CD4-positive, alpha-beta T cell treated with Interferon gamma for 1 hour (primary cell): ENCODE results near the gene SGF29.
"Not testable (repeated sequence)": the region's sequence is repeated elsewhere in the genome, so short reads cannot be mapped to it uniquely, and the experiment has no call there.

ENCODE experiments used
- DNase-seq: peaks from one replicate; pipeline ENCODE4 v3.0.0-alpha.2; 2020

The SGF29 gene

DNA sequence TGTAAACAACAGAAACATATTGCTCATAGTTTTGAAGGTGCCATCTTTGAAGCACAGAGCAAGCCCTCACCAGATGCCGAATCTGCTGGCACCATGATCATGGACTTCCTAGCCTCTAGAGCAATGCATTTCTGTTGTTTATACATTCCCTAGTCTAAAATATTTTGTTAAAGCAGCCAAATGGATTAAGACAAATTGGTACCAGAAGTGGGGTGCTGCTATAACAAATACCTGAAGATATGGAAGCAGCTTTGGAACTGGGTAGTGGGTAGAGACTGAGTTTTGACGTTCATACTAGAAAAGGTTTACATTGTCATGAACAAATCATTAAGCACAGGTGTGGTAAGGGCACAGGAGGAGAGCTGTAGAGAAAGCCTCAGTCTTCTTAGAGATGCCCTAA is 13.6 kb downstream of the SGF29 start:
- DNase-seq: no peak

DNA sequence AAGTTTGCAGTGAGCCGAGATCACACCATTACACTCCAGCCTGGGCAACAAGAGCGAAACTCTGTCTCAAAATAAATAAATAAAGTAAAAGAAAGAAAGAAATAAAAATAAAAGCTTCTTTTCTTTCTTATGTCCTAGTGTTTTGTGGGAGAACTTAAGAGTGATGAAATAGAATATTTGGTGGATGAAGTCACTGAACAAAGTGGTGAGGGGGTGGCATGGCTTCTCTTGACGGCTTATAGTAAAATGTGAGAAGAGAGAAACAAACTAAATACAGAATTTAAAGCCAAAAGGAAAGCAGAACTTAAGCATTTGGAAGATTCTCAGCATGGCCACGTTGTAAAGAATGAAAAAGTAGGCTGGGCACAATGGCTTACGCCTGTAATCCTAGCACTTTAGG is 15.3 kb downstream of the SGF29 start:
- DNase-seq: no peak

DNA sequence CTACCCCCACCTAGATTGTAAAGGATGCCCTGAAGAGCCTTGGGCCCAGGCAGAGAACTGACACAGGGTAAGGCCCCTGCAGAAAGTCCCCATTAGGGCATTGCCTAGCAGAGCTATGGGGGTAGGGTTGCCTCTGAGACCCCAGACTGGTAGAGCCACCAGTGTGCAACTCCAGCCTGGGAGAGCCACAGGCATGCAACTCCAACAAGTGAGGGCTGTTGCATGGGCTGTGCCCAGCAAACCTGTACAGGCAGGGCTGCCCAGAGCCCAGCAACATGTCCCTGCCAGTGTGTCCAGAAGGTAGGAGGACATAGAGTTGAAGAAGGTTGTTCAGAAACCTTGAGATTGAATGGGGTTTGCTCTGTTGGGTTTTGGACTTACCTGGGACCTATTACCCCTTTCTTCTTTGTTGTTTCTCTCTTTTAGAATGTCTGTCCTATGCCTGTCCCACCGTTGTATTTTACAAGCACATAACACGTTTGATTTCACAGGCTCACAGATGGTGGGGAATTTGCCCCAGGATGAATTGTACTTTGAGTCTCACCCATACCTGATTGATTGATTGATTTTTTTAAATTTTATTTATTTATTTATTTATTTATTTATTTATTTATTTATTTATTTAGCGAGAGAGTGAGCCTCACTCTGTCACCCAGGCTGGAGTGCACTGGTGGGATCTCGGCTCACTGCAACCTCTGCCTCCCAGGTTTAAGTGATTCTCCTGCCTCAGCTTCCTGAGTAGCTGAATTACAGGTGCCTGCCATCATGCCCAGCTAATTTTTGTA is 16.4 kb downstream of the SGF29 start:
- DNase-seq: no peak

DNA sequence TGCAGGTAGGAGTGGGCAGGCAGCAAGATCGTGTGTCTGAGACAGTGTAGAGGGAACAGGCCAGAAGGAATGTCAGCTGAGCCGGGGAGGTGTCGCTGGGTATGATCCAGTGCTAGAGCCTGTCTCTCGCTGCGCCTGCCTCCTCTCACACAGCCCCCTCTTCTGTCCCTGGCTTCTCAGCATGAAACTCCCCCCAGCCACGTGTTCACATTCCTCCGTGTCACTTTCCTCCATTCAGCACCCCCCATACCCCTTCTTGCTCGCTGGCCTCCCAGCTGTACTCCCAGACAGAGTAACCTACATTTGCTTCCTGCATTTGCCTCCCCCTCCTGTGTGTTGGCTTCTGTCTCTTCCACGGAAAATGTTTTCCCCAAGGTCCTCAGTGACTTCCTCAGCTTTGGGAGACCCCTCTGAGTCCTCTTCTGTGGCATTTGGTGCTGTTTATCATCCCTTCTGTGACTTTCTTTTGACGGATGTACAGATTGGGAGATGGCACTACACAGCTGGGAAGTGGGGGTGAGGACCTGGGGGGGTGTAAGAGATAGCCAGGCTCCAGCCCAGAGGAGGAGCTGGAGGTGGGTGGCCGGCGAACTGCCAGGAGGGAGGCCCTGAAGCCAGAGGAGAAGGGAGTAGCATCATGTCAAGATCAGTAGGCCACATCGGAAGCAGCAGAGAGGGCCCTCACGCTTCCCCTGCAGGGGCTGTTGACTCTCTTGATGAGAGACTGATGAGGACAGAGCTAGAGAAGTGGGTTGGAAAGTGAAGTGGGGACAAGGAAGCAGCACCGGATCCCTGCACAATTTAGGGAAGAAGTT is 19.2 kb downstream of the SGF29 start:
- DNase-seq: no peak

DNA sequence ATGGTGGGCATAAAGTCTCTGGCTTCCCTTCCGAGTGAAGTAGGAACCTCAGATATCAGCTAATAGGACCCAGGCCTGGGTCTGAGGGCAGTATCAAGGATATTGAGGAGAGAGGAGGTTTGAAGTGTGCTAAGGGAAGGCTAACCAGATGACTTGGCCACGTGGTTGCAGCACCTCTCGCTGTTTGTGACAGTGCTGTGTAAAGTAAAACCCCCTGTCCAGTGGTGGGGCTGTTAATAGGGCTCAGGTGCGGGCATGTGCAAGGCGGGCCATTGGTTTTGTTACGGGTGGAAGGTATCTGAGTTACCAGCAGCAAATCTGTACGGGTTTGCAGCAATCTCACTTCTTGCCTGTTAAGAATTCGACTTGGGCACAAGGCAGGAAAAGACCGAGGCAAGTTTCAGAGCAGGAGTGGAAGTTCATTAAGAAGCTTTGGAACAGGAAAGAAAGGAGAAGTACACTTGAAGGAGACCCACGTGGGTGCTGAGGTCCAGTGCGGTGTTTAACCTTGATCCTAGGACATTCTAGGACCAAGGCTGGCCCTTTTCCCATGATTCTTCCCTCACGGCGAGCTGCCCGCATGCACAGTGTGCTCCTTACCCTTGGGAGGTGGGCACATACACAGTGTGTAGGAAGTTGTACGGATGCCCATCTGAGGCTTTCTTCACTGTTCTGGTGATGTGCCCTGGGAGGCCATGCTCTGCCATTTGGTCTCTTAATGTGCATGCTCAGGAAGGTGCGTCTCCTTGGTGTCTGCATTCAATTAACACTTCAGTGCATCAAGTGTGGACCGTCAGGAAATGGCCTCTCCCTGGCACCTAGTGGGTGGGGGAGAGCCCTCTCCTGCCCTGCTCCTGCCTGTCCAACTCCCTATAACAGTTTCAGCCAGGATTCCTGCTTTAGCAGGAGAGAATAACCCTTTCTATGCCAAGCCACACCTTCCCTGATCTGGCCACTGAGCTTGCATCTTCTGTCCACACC is 20.3 kb downstream of the SGF29 start:
- no peak for DNase-seq

DNA sequence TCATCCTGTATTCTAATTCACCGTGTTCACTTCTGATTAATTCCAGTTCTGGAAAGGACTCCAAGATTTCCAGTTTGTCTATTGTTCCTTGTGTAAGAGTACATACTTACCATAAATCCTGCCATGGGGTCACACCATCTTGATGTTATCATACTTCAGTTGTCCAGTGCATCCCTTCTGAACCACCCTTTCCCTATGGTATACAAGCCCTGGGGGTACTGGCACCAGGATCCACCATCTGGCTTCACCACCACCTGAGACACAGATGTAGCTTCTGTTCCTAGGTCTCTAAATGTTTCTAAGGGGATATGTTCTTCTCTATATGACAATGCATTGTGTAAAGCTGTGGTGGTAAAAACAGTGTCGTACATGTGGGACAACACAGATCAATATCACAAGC is 21.2 kb downstream of the SGF29 start:
- DNase-seq: no peak

DNA sequence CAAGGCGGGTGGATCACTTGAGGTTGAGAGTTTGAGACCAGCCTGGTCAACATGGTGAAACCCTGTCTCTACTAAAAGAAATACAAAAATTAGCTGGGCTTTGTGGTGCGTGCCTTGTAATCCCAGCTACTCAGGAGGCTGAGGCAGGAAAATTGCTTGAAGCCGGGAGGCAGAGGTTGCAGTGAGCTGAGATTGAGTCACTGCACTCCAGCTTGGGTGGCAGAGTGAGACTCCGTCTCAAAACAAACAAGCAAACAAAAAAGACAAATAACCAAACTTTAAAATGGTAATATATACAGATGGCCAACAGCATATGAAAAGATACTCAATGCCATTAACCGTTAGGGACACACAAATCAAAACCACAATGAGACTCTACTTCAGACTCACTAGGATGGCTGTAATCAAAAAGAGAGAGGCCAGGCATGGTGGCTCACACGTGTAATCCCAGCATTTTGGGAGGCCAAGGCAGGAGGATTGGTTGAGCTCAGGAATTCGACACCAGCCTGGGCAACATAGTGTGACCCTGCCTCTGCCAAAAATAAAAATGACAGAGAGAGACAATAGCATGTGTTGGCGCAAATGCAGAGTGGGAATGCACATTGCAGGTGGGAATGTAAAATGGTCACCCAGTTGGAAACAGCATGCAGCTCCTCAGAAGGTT is 21.9 kb downstream of the SGF29 start:
- DNase-seq: no peak

DNA sequence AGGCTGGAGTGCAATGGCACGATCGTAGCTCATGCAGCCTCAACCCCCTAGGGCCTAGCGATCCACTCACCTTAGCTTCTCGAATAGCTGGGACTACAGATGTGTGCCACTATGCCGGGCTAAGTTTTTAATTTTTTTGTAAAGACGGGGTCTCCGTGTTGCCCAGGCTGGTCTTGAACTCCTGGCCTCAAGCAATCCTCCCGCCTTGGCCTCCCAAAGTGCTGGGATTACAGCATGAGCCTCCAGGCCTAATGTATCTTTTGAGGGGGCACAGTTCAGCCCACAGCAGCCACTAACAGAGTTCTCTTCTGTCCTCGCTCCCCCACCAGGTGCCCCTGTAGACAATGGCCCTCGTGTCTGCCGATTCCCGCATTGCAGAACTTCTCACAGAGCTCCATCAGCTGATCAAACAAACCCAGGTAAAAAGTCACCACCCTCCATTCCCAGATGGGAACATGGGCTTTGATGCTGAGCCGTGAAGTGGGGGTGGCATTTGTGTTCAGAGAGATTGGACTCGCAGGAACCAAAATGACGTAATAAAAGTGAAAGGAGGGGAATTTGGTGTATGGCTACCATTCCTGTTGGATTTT is 27.1 kb downstream of the SGF29 start:
- DNase-seq: no peak

DNA sequence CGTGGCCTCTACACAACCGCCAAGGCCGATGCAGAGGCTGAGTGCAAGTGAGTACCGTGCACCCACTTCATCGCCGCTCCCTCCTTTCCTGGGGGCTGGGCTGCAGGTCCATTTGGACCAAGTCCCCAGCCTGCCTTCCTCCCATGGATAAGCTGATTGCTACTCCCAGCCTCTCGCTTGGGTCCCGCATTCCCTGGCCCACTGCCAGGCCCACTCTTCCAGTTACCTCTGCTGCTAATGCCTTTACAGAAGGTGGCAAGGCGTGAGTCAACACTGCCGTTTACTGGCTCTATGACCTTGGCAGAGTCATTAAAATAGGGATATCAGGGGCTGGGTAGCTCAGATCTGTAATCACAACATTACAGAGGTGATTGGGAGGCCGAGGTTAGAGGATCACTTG is 32.0 kb downstream of the SGF29 start:
- DNase-seq: no peak

DNA sequence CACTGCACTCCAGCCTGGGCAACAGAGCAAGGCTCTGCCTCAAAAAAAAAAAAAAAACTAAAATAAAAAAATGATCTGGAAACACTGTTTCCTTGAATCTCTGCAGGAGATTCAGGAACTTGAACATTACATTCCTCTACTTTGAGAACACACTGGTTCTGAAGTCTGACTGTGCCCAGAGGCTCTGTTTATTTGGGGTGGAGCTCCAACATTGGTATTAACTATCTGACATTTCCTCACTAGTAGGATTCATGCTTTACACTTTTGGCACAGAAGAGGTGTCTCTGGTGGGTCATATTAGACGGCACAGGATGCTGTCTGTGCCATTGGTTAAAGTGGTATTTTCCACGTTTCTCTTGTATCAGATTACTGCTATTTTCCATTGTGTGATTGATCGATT is 32.7 kb downstream of the SGF29 start:
- no peak for DNase-seq

DNA sequence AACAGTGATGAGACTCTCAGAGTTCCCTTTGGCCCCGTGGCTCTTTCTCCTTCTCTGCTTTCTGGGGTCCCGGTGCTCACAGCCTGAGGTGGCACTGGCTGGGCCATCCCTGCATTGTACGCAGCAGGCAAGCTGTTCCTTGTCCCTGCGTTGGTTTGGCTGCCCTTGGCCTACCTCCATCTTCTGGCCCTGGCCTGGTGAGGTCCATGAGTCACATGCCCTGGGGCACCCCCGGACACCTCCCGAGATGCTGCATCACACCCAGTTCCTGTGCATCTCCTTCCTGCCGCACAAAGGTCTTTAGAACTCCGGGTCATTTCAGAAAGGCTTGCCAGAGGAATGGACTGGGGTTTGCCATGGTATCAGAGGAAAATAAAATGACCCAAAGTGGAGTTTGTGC is 33.7 kb downstream of the SGF29 start:
- DNase-seq: no peak

DNA sequence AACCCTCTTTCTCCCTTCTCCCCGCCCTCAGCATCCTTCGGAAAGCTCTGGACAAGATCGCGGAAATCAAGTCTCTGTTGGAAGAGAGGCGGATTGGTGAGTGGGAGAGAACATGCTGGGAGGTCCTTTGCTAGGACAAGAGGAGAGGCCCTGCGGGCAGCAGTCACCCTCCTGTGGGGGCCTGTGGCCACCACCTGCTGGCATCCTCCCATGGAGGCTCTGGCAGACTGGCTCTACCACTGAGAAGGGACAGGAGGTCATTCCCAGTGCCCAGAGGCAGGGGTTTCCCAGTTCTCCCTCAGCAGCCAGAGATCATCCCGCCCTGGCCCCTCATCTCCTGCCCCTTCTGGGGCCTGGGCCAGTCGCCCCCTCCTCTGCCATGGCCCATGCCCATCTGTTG is 35.3 kb downstream of the SGF29 start:
- DNase-seq: no peak

DNA sequence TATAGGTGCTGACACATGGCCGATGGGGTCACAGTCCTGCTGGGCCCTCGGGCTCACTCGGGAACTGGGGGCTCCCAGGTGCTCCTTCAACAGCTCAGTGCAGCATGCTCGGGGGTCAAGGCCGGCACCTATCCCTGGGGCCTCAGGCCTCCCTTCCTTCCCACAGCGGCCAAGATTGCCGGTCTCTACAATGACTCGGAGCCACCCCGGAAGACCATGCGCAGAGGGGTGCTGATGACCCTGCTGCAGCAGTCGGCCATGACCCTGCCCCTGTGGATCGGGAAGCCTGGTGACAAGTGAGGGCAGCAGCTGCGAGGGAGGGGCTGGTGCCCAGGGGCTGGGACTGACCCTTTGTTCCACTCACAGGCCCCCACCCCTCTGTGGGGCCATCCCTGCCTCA is 36.2 kb downstream of the SGF29 start:
- DNase-seq: no peak

DNA sequence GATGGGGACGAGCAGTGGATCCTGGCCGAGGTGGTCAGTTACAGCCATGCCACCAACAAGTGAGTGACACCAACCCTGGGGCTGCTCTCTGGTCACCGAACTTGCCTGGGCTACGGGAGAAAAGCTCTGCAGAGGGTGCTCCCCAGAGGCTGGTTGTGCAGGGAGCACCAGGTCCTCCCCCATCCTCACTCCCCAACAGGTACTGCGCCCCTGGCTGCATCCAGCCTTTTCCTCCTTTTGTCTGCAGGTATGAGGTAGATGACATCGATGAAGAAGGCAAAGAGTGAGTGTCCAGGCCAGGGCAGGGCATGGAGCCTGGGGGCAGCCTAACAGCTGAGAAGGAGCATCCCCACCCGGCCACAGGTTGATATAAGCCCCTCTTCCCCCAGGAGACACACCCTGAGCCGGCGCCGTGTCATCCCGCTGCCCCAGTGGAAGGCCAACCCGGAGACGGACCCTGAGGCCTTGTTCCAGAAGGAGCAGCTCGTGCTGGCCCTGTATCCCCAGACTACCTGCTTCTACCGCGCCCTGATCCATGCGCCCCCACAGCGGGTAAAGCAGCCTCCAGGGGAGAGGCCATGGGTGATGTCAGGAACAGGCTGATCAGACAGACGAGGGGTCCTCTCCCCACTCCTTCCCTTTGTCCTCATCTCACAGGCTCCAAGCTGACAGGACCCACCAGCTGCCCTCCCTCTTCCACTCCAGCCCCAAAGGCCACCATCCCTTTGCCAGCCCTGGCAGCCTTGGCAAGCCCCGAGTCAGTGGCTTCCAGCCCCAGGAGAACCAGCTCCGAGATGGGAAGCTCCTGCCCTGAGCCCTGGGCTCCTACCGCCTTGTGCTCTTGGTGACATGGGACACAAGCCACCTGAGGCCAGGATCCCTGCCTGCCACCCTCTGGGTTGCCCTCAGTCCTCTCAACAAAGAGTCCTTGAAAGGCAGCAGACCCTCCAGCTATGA is 36.9 kb downstream of the SGF29 start:
- no peak for DNase-seq

DNA sequence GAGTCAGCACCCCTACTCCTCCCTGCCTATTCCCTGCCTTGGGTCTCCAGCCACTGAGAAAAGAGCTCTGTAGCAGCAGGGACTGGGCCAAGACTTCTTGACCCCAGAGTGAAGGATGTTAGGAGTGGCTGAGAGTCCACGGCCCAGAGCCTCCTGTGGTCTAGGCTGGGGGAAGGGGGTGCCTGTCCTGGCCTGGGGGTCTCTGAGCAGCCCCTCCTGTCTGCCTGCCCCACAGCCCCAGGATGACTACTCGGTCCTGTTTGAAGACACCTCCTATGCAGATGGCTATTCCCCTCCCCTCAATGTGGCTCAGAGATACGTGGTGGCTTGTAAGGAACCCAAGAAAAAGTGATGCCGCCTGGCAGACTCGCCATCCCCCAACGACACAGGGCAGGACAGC is 37.6 kb downstream of the SGF29 start:
- DNase-seq: no peak

DNA sequence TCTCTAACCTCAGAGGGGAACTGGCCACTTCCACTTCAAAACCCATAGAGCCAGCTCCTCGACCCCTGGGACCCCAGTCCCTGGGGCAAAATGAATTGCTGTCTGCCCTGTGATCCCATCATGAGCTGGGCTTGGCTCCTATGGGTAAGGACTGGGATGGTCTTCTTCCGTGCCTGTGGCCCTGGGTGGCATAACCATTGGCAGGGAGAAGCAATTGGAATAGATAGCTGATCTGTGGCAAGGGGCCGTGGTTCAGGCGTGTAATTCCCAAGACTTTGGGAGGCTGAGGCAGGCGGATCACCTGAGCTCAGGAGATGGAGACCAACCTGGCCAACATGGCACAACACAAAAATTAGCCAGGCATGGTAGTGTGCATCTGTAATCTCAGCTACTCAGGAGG is 38.8 kb downstream of the SGF29 start:
- DNase-seq: no peak

DNA sequence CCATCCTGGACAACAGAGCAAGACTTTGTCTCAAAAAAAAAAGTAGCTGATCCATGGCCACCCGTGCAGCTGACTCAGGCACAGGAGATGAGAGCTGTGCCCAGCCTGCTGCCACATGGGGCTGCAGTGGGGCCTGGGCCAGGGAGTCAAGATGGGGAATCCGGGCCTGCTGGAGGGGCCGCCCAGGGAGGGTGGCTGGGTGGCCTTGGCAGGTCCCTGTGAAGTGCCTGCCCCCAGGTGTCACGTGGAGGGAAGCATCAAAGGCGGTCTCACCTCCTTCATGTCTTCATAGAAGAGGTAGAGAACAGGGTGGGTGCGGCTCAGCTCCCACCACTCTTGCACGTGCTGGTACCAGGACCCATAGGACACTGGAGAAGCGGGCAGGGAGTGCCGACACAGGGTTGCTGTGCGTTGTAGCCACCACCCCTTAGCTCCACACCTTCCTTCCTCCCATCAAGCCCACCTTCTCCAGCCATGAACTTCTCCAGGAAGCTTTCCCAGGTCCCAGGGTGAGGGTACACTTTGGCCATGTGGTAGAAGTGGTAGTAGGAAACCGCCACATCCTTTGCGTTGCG is 39.3 kb downstream of the SGF29 start:
- no peak for DNase-seq

DNA sequence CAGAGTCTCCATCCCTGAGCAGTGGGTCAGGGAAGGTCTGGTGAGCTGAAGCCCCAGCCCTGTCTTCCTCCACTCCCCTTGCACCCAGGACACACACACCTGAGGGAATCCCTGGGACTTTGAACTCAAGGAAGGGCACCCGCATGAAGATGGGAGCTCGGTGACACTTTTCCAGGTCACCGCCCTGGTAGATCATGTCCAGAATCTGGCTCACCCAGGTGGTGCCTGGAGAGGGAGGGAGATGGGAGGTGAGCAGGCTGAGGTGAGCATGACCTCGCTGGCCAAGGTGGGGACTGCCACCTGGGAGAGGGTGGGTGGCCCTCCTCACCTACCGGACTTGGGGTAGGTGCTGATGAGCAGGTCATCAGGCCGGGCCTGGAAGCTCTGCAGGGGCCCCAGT is 41.7 kb downstream of the SGF29 start:
- not testable (repeated sequence) for DNase-seq

DNA sequence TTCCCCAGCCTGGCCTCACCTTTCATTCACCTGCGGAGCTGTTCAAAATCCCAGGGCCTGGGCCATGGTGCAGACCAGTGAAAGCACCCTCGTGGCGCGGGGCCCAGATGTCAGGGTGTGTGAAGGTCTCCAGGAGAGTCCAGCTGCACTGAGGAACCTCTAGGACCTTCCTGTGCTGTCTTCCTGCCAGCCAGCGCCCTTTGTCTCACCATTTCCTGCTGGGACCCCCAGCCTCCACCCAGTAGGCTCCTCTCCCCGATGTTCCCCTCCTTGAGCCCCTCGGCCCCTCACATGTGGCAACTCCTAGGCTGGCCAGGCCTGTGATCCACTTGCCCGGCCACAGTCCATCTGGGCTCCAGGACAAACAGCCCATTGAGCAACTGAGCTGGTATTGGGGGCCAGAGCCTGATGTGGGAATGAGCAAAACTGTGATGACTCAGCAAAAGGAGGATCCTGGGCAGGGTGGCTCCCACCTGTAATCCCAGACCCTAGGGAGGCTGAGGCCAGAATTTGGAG is 42.5 kb downstream of the SGF29 start:
- no peak for DNase-seq
